HCT116 (cell line): ENCODE measurements around the gene ATP8B3. TPM values are rescaled to one million over a fixed set of nuclear protein-coding genes. Genes with fewer than 3 reads are reported as not detected.

Experiments used
- ATAC-seq: fragments of 200-7000 bp; cut with Tn5 transposase; 2 replicates; pipeline ENCODE4 v1.9.1; 2020; ENCODE audit warnings: mild to moderate bottlenecking, moderate library complexity
- BruUV-seq: library from RNA; stranded (reverse); fragments of 400-500 nt; replicated peaks from 2 replicates; lab custom pipeline; 2021; lab: Mats Ljungman, UMichigan
- CTCF ChIA-PET: fragments of 300-600 bp; sonication (Branson Sonifier 250); formaldehyde crosslinking; loops from one replicate; lab custom pipeline; 2021; ENCODE audit warnings: antibody characterized with exemption; lab: Charles Lee
- POLR2A ChIA-PET: fragments of 300-600, 350-600 bp; sonication (Branson Sonifier 250); formaldehyde crosslinking; loops from one replicate; lab custom pipeline; 2021; ENCODE audit warnings: antibody characterized with exemption; lab: Charles Lee
- RAD21 ChIA-PET, 2 experiments: fragments of 300-600 bp; sonication (Branson Sonifier 250); formaldehyde crosslinking; loops; one replicate each; lab custom pipeline; 2023; ENCODE audit warnings: low total read pairs in 2 of 2; ENCODE audit not compliant: uncharacterized antibody in 2 of 2, unreplicated experiment in 2 of 2, low non-redundant PET in 1 of 2; lab: Charles Lee
- DNase-seq: peaks from one replicate; pipeline ENCODE4 v3.0.0-alpha.2; 2010; ENCODE audit warnings: low read depth, low spot score
- H2AFZ ChIP-seq: fragments of 200-600 bp; shearing (Covaris generic), sonication (generic); 2 replicates; pipeline ENCODE4 v1.6.1; 2017; ENCODE audit warnings: low read depth, mixed run types, mixed read lengths, antibody characterized with exemption, low read length; ENCODE audit not compliant: poor library complexity, severe bottlenecking
- H3K27ac ChIP-seq: 2 replicates; pipeline ENCODE4 v1.5.1; 2012; ENCODE audit warnings: low read depth, low read length
- H3K27me3 ChIP-seq: fragments of 200-600 bp; sonication (generic); 2 replicates; pipeline ENCODE4 v1.6.1; 2016; ENCODE audit warnings: mixed run types, low read length, mixed read lengths; ENCODE audit not compliant: insufficient read depth
- H3K36me3 ChIP-seq, 2 experiments: fragments of 200-500 bp in 1 of 2; fragments of 200-600 bp in 1 of 2; sonication (Bioruptor generic) in 1 of 2; sonication (generic) in 1 of 2; 2 replicates each; pipeline versions ENCODE4 v1.5.1 to v1.6.1; 2014 to 2016; ENCODE audit warnings: low read length in 2 of 2, inconsistent platforms in 1 of 2, mixed read lengths in 1 of 2, mixed run types in 1 of 2; ENCODE audit not compliant: insufficient read depth in 2 of 2, control insufficient read depth in 1 of 2
- H3K4me1 ChIP-seq, 2 experiments: fragments of 200-600 bp in 1 of 2; sonication (generic) in 1 of 2; 2 replicates each; pipeline versions ENCODE4 v1.5.1 to v1.6.1; 2012 to 2017; ENCODE audit warnings: low read length in 2 of 2, inconsistent platforms in 1 of 2, mild to moderate bottlenecking in 1 of 2, mixed read lengths in 1 of 2, mixed run types in 1 of 2, moderate library complexity in 1 of 2; ENCODE audit not compliant: insufficient read depth in 2 of 2, control insufficient read depth in 1 of 2
- H3K4me2 ChIP-seq: fragments of 200-600 bp; sonication (generic); 2 replicates; pipeline ENCODE4 v1.6.1; 2017; ENCODE audit warnings: mixed run types, low read length, mixed read lengths
- H3K4me3 ChIP-seq, 2 experiments: fragments of 200-600 bp in 1 of 2; sonication (generic) in 1 of 2; replicated peaks in 1 of 2; 2 replicates each; pipeline ENCODE4 v1.5.1; 2011 to 2016; ENCODE audit warnings: low read length in 2 of 2, control low read depth in 1 of 2, low read depth in 1 of 2, mild to moderate bottlenecking in 1 of 2, mixed read lengths in 1 of 2, mixed run types in 1 of 2
- H3K79me2 ChIP-seq: fragments of 200-600 bp; sonication (generic); 2 replicates; pipeline ENCODE4 v1.6.1; 2017; ENCODE audit warnings: mild to moderate bottlenecking, mixed run types, low read length, moderate library complexity, mixed read lengths; ENCODE audit not compliant: insufficient read depth
- H3K9ac ChIP-seq: fragments of 200-600 bp; sonication (generic); 2 replicates; pipeline ENCODE4 v1.6.1; 2016; ENCODE audit warnings: low read length, mixed read lengths
- H3K9me2 ChIP-seq: fragments of 200-600 bp; sonication (generic), shearing (Covaris generic); 2 replicates; pipeline ENCODE4 v1.6.1; 2017; ENCODE audit warnings: mixed run types, mild to moderate bottlenecking, moderate library complexity; ENCODE audit not compliant: insufficient read depth
- H3K9me3 ChIP-seq, 2 experiments: fragments of 200-500 bp in 1 of 2; fragments of 200-600 bp in 1 of 2; sonication (Bioruptor generic) in 1 of 2; sonication (generic) in 1 of 2; 2 replicates each; pipeline ENCODE4 v1.6.1; 2014 to 2017; ENCODE audit warnings: low read length in 2 of 2, mixed read lengths in 2 of 2, inconsistent platforms in 1 of 2, low read depth in 1 of 2, mild to moderate bottlenecking in 1 of 2, mixed run types in 1 of 2, moderate library complexity in 1 of 2; ENCODE audit not compliant: control insufficient read depth in 1 of 2, insufficient read depth in 1 of 2
- H4K20me1 ChIP-seq: fragments of 200-600 bp; sonication (generic), shearing (Covaris generic); 2 replicates; pipeline ENCODE4 v1.6.1; 2017; ENCODE audit warnings: mixed run types, mild to moderate bottlenecking, moderate library complexity; ENCODE audit not compliant: insufficient read depth
- CBX3 ChIP-seq: IDR thresholded peaks from 2 replicates; pipeline ENCODE4 v1.6.1; 2012; ENCODE audit warnings: low read depth
- CEBPB ChIP-seq: IDR thresholded peaks from 2 replicates; pipeline ENCODE4 v1.6.1; 2012; ENCODE audit warnings: low read depth
- EGR1 ChIP-seq: IDR thresholded peaks from 2 replicates; pipeline ENCODE4 v1.6.1; 2012; ENCODE audit warnings: low read depth
- ELF1 ChIP-seq: IDR thresholded peaks from 2 replicates; pipeline ENCODE4 v1.6.1; 2012; ENCODE audit warnings: low read depth, borderline replicate concordance
- EZH2 ChIP-seq: fragments of 200-600 bp; sonication (generic); IDR thresholded peaks from 2 replicates; pipeline ENCODE4 v1.6.1; 2017; ENCODE audit warnings: antibody characterized with exemption, mixed run types
- FOSL1 ChIP-seq: IDR thresholded peaks from 2 replicates; pipeline ENCODE4 v1.6.1; 2012; ENCODE audit warnings: low read depth
- JUND ChIP-seq: IDR thresholded peaks from 2 replicates; pipeline ENCODE4 v1.6.1; 2012
- POLR2A ChIP-seq: IDR thresholded peaks from 2 replicates; pipeline ENCODE4 v1.7.0; 2011; ENCODE audit warnings: borderline replicate concordance; ENCODE audit not compliant: insufficient read depth, insufficient read length; ENCODE audit errors: extremely low read depth
- POLR2AphosphoS5 ChIP-seq: IDR thresholded peaks from 2 replicates; pipeline ENCODE4 v1.6.1; 2011; ENCODE audit warnings: mild to moderate bottlenecking, low read depth, low read length, moderate library complexity
- RAD21 ChIP-seq: IDR thresholded peaks from 2 replicates; pipeline ENCODE4 v1.6.1; 2012; ENCODE audit warnings: low read depth, mild to moderate bottlenecking
- SIN3A ChIP-seq: IDR thresholded peaks from 2 replicates; pipeline ENCODE4 v1.6.1; 2012; ENCODE audit warnings: low read depth
- SP1 ChIP-seq: IDR thresholded peaks from 2 replicates; pipeline ENCODE4 v1.6.1; 2012; ENCODE audit warnings: low read depth
- SRF ChIP-seq: IDR thresholded peaks from 2 replicates; pipeline ENCODE4 v1.6.1; 2012; ENCODE audit warnings: low read depth
- TCF7L2 ChIP-seq: IDR thresholded peaks from 2 replicates; pipeline ENCODE4 v1.7.0; 2011; ENCODE audit warnings: borderline replicate concordance, inconsistent platforms; ENCODE audit not compliant: insufficient read depth, insufficient read length; ENCODE audit errors: extremely low read depth
- YY1 ChIP-seq: IDR thresholded peaks from 2 replicates; pipeline ENCODE4 v1.6.1; 2011; ENCODE audit warnings: low read length, low read depth, moderate library complexity, mild to moderate bottlenecking; ENCODE audit not compliant: insufficient replicate concordance; ENCODE audit errors: extremely low read depth
- ZFX ChIP-seq: fragments of 450-650 bp; IDR thresholded peaks from 2 replicates; pipeline ENCODE4 v1.6.1; 2017
- ZNF274 ChIP-seq: fragments of 200-500 bp; sonication (Bioruptor generic); IDR thresholded peaks from 2 replicates; pipeline ENCODE4 v1.6.1; 2014; ENCODE audit warnings: mild to moderate bottlenecking, low read depth, low read length, inconsistent platforms
- intact Hi-C: fragments of 100-400 bp; cut with micrococcal nuclease; formaldehyde crosslinking; loops from 2 replicates; pipeline ENCODE4 v1.10.0; 2022
- total RNA-seq: library from RNA; stranded (reverse); gene quantifications from one replicate; pipeline ENCODE4 v1.2.1, GENCODE V29; 2021; ENCODE audit not compliant: unreplicated experiment
- TF ChIP-seq, protein P1 (sequence below), 3 experiments: fragments of 200-600 bp in 1 of 3; sonication (generic) in 1 of 3; IDR thresholded peaks in 2 of 3; conservative IDR thresholded peaks in 1 of 3; 2 replicates each; pipeline ENCODE4 v1.5.1; 2012 to 2017; ENCODE audit warnings: low read depth in 2 of 3, low read length in 2 of 3, antibody characterized with exemption in 1 of 3, borderline replicate concordance in 1 of 3, control low read depth in 1 of 3, mild to moderate bottlenecking in 1 of 3, mixed read lengths in 1 of 3, mixed run types in 1 of 3, moderate library complexity in 1 of 3; ENCODE audit not compliant: insufficient read depth in 1 of 3
- TF ChIP-seq, protein P2 (sequence below): IDR thresholded peaks from 2 replicates; pipeline ENCODE4 v1.6.1; 2012
- TF ChIP-seq, protein P3 (sequence below): IDR thresholded peaks from 2 replicates; pipeline ENCODE4 v1.6.1; 2012; ENCODE audit warnings: low read depth

Gene ATP8B3
- total RNA-seq, 1 experiment from 2014 or later: 17.0 TPM

DNA sequence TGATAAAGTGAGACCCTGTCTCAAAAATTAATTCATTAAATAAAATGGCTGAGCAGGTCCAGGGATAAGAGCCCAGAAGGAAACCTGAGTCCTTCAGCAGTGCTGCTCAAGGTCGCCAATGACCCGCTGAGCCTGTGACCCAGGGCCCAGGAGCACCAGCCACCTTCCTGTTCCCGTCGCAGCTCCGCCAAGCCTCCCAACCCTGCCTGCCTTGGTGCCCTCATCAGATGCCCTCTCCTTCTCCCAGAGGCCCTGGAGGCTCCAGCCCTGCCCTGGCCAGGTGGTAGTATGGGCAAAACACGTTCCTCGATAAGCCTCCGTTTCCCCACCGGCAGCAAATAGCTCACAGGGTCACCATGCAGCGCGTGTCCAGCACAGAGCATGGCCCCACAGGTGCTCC lies 33.6 kb upstream of the ATP8B3 start:
- H3K36me3 ChIP-seq: peaks cover 0 to 8% of the 10 kb centered on the region in 2 experiments; a peak in 1 of 4 replicates
- TF ChIP-seq POLR2A (no peak), POLR2AphosphoS5 (no peak), ELF1 (no peak), CBX3 (no peak), TCF7L2 (no peak), SIN3A (no peak), EZH2 (no peak), FOSL1 (no peak), EGR1 (no peak), CEBPB (no peak), ZFX (no peak), SP1 (no peak), JUND (no peak), YY1 (no peak), RAD21 (no peak), ZNF274 (no peak), SRF (no peak)
- TF ChIP-seq, protein P1, sequence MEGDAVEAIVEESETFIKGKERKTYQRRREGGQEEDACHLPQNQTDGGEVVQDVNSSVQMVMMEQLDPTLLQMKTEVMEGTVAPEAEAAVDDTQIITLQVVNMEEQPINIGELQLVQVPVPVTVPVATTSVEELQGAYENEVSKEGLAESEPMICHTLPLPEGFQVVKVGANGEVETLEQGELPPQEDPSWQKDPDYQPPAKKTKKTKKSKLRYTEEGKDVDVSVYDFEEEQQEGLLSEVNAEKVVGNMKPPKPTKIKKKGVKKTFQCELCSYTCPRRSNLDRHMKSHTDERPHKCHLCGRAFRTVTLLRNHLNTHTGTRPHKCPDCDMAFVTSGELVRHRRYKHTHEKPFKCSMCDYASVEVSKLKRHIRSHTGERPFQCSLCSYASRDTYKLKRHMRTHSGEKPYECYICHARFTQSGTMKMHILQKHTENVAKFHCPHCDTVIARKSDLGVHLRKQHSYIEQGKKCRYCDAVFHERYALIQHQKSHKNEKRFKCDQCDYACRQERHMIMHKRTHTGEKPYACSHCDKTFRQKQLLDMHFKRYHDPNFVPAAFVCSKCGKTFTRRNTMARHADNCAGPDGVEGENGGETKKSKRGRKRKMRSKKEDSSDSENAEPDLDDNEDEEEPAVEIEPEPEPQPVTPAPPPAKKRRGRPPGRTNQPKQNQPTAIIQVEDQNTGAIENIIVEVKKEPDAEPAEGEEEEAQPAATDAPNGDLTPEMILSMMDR (IDR thresholded peaks at IDR 0.05 in 2 of 3, conservative IDR thresholded peaks at IDR 0.05 in 1 of 3; ENCODE audit: borderline replicate concordance in 1 of 3, insufficient read depth in 1 of 3, low read depth in 2 of 3, low read length in 2 of 3): no peak
- TF ChIP-seq, protein P2, sequence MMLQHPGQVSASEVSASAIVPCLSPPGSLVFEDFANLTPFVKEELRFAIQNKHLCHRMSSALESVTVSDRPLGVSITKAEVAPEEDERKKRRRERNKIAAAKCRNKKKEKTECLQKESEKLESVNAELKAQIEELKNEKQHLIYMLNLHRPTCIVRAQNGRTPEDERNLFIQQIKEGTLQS: no peak
- TF ChIP-seq, protein P3, sequence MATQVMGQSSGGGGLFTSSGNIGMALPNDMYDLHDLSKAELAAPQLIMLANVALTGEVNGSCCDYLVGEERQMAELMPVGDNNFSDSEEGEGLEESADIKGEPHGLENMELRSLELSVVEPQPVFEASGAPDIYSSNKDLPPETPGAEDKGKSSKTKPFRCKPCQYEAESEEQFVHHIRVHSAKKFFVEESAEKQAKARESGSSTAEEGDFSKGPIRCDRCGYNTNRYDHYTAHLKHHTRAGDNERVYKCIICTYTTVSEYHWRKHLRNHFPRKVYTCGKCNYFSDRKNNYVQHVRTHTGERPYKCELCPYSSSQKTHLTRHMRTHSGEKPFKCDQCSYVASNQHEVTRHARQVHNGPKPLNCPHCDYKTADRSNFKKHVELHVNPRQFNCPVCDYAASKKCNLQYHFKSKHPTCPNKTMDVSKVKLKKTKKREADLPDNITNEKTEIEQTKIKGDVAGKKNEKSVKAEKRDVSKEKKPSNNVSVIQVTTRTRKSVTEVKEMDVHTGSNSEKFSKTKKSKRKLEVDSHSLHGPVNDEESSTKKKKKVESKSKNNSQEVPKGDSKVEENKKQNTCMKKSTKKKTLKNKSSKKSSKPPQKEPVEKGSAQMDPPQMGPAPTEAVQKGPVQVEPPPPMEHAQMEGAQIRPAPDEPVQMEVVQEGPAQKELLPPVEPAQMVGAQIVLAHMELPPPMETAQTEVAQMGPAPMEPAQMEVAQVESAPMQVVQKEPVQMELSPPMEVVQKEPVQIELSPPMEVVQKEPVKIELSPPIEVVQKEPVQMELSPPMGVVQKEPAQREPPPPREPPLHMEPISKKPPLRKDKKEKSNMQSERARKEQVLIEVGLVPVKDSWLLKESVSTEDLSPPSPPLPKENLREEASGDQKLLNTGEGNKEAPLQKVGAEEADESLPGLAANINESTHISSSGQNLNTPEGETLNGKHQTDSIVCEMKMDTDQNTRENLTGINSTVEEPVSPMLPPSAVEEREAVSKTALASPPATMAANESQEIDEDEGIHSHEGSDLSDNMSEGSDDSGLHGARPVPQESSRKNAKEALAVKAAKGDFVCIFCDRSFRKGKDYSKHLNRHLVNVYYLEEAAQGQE: no peak
- ChIA-PET POLR2A (no interaction called here), CTCF (no interaction called here), RAD21 (no interaction called here)
- H3K4me1 ChIP-seq: peaks cover 20 to 30% of the 10 kb centered on the region in 2 experiments
- ATAC-seq: no peak
- no peak for DNase-seq
- no peaks in the 10 kb centered on the region for H3K9me2 ChIP-seq
- intact Hi-C loops: no loop called here
- peak overlapping the region; percentile 39; the same call in 1 of the 2 replicates for H3K27ac ChIP-seq
- H2AFZ ChIP-seq: no peak overlapping the region
- H3K9me3 ChIP-seq: no peaks in the 10 kb centered on the region
- H3K9ac ChIP-seq: no peak overlapping the region
- H3K4me2 ChIP-seq: peak overlapping the region; percentile 94; the same call in 1 of the 2 replicates
- H3K4me3 ChIP-seq: no peak overlapping the region
- H4K20me1 ChIP-seq: peaks cover 15% of the 10 kb centered on the region; the same call in 1 of the 2 replicates
- peaks cover 79% of the 10 kb centered on the region for H3K79me2 ChIP-seq
- no peaks in the 10 kb centered on the region for H3K27me3 ChIP-seq
- no TSS peak for BruUV-seq
